GM08714 (cell line): ENCODE measurements around the gene TPPP2.

Experiments
- H3K4me3 ChIP-seq: fragments of 200-500 bp; sonication (Bioruptor generic); 2 replicates; pipeline ENCODE4 v1.5.1; 2014; ENCODE audit warnings: mild to moderate bottlenecking, low read length, inconsistent platforms
- ZNF274 ChIP-seq: IDR thresholded peaks from 2 replicates; pipeline ENCODE4 v1.6.1; 2012; ENCODE audit warnings: mild to moderate bottlenecking, low read depth, low read length

The TPPP2 gene

DNA sequence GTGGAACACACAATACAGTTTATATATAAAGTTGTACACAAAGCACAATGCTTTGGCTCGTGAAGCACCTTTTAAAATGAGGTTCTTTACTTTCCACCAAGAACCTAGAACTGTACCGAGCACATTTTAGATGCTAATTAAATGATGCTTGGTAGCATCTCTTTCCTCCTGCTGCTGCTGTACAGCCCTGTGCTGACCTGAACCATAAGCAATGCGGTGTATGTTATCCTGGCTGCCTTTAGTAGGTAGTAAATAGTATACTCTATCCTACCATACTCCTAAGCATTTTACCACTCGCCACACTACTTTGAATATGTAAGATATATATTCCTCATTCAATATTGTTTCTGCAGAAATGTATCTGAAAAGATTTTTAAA is 24.7 kb downstream of the TPPP2 start:
- no peak overlapping the region for H3K4me3 ChIP-seq
- TF ChIP-seq ZNF274: no peak

- no peak overlapping the region for H3K4me3 ChIP-seq
- no peak for TF ChIP-seq ZNF274
Measured at GRCh38 chr14:21055432-21056117, 25.6 kb downstream of the TPPP2 start.

GRCh38 chr14:21056520-21057163 is 26.6 kb downstream of the TPPP2 start:
- no peak for TF ChIP-seq ZNF274
- H3K4me3 ChIP-seq: no peak overlapping the region

GRCh38 chr14:21057803-21058675 is 28.0 kb downstream of the TPPP2 start, which contains the start of gene RNASE8:
RNASE8 (plus strand) TSS chr14:21057822; CDS start chr14:21057893, 71 bp downstream.
- TF ChIP-seq ZNF274: no peak

GRCh38 chr14:21058903-21059302 is 28.9 kb downstream of the TPPP2 start:
- H3K4me3 ChIP-seq: no peak overlapping the region
- no peak for TF ChIP-seq ZNF274

More at GRCh38 chr14:21057803-21058675, 28.0 kb downstream of the TPPP2 start, which contains the start of gene RNASE8:
- no peak within 1 kb of the TSS for H3K4me3 ChIP-seq

DNA sequence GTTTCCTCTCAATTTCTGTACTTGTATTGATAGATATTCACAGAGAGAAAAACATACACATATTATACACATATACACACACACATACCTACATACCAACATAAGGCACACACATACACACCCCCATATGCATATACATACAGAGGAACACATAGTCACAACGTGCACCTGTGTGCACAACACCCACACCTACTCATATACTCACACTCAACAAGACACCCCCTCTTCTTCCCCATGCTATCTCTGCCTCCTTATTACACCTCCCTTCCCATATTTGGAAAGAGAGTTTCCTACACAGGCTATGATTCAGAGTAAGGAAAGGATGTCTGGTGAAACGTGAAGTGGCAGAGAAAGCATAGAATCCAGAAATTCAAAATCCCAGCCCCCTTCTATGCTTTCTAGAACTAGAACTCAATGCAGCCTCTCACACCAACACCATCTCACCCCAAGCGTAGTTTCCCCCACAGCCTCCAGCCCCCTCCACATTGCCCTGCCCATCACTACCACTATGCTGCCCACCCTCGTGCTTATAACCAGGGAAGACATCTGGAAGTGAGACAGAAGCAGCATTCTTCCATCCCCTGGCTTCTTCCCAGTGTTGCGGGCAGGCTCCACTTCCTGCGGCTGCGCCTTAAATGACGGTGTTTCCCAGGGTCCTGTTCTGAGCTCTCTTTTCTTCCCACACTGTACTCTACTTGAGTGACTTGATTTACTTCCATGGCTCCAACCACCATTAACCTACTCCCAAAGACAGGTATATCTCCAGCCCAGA is 30.0 kb downstream of the TPPP2 start:
- TF ChIP-seq ZNF274: no peak
- no peak overlapping the region for H3K4me3 ChIP-seq

- H3K4me3 ChIP-seq: no peak overlapping the region
- TF ChIP-seq ZNF274: no peak
Measured at GRCh38 chr14:21060614-21061346, 30.8 kb downstream of the TPPP2 start.

DNA sequence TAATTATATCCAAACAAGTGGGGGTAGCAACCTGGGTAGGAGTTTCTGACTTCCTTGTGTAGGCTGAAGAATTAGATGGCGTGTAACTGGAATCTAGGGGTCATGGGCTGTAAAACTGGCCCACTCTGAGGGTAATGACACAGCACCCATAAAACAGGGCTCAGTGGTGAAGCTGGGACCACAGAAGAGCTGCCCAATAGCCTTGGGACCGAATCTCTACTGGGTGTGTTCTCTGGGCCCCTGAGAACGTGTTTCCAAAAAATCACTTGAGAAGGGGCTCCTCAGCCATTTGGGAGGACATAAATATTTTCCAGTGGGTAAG is 31.3 kb downstream of the TPPP2 start:
- TF ChIP-seq ZNF274: no peak

DNA sequence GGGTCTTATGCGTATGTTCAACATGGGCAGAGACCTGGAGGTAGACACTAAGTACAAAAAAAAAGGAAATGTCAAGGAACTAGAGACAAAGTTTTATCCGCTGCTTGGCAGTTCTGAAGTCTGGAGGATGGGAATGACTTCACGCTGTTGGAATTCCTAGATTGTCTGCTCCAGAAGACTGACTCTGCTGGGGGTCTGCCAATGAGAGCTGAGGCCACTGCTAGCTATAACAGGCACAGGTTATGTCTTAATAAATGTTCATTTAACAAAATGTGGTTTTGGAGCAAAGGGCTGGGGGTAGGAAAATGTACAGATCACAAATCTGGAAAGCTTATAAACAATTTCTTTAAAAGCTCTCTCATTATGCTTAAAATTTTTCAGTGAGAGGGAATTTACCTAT is 33.5 kb downstream of the TPPP2 start:
- TF ChIP-seq ZNF274: no peak
- H3K4me3 ChIP-seq: no peak overlapping the region

More for the DNA sequence above, 31.3 kb downstream of the TPPP2 start:
- H3K4me3 ChIP-seq: no peak overlapping the region

GRCh38 chr14:21066882-21067502 is 37.0 kb downstream of the TPPP2 start:
- no peak overlapping the region for H3K4me3 ChIP-seq
- TF ChIP-seq ZNF274: no peak

DNA sequence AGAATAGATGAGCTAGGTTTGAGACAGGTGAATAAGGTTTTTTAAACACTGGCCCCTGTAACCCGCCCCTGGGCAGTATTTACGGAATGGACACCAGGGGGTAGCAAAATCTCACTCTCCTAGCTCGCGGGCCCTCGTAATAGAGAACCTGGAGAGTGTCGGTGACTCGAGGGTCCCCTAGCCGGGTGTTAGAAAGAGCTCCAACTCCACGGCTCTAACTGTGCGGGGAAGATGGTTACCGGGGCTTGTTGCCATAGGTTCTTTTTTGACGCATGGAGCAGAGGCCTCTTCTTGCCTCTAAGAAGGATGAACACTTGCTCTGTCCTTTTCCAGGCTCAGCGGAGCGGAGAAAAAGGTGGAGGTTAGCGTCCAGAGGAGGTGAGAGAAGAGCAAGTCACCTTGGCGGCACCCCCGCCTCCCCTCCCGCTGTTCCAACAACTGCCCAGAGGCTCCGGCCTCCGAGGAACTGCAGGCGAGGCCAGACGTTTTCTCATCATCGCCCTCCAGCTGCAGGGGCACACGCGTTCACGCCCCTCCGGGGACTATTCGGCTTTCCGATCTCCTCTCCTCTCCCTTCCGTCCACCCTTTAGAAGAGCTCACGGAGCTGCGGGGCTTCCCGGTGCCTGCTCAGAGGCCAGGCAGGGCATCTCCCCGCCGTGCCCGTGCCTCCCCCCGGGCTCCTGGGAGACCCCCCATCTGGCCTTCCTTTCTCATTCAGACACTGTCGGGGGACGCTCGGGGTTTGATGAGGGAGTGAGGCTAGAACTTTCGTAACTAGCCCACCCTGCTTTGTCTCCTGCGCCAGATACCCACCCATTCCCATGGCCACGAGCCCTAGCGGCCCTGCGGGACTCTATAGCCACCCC is 38.7 kb downstream of the TPPP2 start:
- no peak for TF ChIP-seq ZNF274
- no peak overlapping the region for H3K4me3 ChIP-seq
